Activated naive CD8-positive, alpha-beta T cell treated with anti-CD3 and anti-CD28 coated beads, Interleukin-2, amount 50 U/mL, for 24 hours (primary cell): ENCODE data around the gene SLC39A3.

Experiments
- ATAC-seq: fragments of 150-1000 bp; cut with Tn5 transposase; one replicate; pipeline ENCODE4 v1.10.0; 2021
- DNase-seq: peaks from one replicate; pipeline ENCODE4 v3.0.0; 2021
- H3K27ac Mint-ChIP-seq: one replicate; pipeline ENCODE4 v1.8.0; 2021; ENCODE audit warnings: mild to moderate bottlenecking, mixed read lengths
- H3K27me3 Mint-ChIP-seq: one replicate; pipeline ENCODE4 v1.8.0; 2021; ENCODE audit warnings: mixed read lengths
- H3K36me3 Mint-ChIP-seq: one replicate; pipeline ENCODE4 v1.8.0; 2021; ENCODE audit warnings: low read depth, mixed read lengths
- H3K4me1 Mint-ChIP-seq: one replicate; pipeline ENCODE4 v1.8.0; 2021; ENCODE audit warnings: mixed read lengths
- H3K4me3 Mint-ChIP-seq: one replicate; pipeline ENCODE4 v1.8.0; 2021; ENCODE audit warnings: mild to moderate bottlenecking, moderate library complexity, mixed read lengths
- H3K9me3 Mint-ChIP-seq: one replicate; pipeline ENCODE4 v1.8.0; 2021; ENCODE audit warnings: mixed read lengths

SLC39A3 gene

DNA sequence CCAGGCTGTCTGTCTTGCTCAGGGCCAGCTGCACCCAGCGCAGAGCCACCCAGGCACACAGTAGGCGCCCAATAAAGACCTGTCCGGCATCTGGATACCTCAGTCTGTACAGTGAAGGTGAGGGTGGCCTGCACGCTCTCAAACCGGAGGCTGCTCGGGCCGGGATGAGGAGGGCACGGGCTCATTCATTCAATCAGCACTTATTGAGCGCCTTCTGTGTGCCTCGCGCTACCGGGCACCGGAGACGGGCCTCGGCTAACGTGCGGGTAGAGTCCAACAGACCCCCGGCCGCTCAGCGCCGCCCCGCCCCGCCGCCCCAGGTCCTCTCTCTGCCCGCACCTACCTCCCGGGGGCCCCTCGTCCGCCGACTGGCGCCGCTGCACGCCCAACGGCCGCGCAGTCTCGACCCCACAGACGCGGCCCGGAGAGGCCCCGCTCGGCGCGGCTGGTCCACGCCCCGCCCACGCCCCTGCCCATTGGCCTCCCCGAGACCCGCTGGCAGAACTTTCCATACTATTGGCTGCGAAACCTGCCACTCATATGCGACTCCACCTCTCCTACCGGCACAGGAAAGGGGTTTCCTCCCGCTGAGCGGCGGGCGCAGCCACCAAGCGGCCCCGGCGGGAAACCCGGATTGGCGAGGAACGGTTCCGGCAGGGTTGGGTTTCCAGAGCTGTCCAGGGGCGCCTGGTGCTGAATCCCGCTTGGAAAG is at the start of gene SLC39A3:
TSS of gene SLC39A3 (minus strand) at position 416 of the 712 bp plus-strand sequence. CDS start 2,760 bp downstream, outside the sequence.
- DNase-seq, result peak; percentile 99
- ATAC-seq, result peak; percentile 97
- H3K36me3 Mint-ChIP-seq, result peaks cover 27% of the 10 kb centered on the region
- H3K4me1 Mint-ChIP-seq, result peaks cover 13% of the 10 kb centered on the region
- no peaks in the 10 kb centered on the region for H3K9me3 Mint-ChIP-seq
- H3K27ac Mint-ChIP-seq, result peak within 1 kb of the TSS; percentile 84
- H3K4me3 Mint-ChIP-seq, result peak within 1 kb of the TSS; percentile 92
- H3K27me3 Mint-ChIP-seq, result peaks cover 3% of the 10 kb centered on the region

DNA sequence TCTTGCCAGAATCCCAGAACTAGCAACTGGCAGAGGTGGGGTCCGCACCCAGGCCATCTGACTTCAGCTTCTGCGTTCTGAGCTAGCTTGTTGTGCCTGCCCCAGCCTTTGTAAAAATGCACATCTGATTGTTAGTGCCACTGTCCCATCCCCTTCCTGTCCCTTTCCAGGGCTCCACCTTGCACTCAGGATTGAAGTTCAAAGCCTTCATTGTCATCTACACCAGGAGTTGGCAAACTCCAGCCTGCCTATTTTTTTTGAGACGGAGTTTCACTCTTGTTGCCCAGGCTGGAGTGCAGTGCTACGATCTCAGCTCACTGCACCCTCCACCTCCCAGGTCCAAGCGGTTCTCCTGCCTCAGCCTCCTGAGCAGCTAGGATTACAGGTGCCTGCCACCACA is 48.4 kb upstream of the SLC39A3 start:
- H3K9me3 Mint-ChIP-seq, result no peaks in the 10 kb centered on the region
- H3K4me3 Mint-ChIP-seq, result peak overlapping the region; percentile 29
- no peaks in the 10 kb centered on the region for H3K27me3 Mint-ChIP-seq
- H3K4me1 Mint-ChIP-seq, result peaks cover 53% of the 10 kb centered on the region
- DNase-seq, result no peak
- H3K36me3 Mint-ChIP-seq, result peaks cover 30% of the 10 kb centered on the region
- ATAC-seq, result no peak
- H3K27ac Mint-ChIP-seq, result no peak overlapping the region

GRCh38 chr19:2787115-2787514 is 47.3 kb upstream of the SLC39A3 start:
- DNase-seq, result no peak
- no peaks in the 10 kb centered on the region for H3K9me3 Mint-ChIP-seq
- no peaks in the 10 kb centered on the region for H3K27me3 Mint-ChIP-seq
- H3K36me3 Mint-ChIP-seq, result peaks cover 23% of the 10 kb centered on the region
- no peak overlapping the region for H3K27ac Mint-ChIP-seq
- no peak for ATAC-seq
- peak overlapping the region; percentile 94 for H3K4me3 Mint-ChIP-seq
- H3K4me1 Mint-ChIP-seq, result peaks cover 58% of the 10 kb centered on the region

DNA sequence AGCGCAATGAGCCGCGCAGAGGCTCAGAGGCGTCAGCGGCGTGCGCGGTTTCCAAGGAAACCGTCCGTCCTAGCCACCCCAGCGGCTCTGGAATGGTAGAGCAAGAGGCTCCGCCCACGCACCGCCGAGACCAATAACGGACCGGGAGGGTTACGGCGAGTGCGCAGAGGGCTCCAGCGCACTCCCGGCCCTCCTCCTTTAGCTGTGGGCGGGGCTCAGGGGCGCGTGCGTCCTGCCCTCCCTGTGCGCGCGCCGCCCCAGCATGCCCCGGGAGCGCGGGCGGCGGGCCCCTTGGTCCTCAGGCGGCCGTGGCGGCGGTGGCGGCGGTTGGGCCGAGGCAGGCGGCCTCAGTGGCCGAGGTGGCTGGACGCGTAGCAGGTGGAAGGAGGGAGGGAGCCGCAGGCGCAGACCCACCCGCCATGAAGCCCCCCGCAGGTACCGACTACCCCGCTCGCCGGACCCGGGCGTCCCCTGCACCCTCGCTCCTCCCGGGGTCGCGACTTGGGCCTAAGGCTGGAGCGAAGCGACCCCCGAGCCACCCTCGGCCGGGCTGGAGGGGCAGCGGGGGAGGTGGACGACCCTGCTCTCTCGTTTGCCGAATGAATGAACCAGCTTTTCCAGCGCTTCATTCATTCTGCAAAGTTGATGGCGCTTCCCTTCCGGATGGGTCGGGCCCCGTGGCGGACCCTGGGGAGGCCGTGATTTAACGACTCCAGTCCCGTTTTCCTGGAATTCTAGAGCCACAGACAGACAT is 45.6 kb upstream of the SLC39A3 start, which contains the start of gene THOP1:
TSS of gene THOP1 (plus strand) at position 260 of the 754 bp plus-strand sequence. CDS start at position 420, 160 bp downstream.
- peak within 1 kb of the TSS; percentile 77 for H3K27ac Mint-ChIP-seq
- ATAC-seq (peak; percentile 83), DNase-seq (peak; percentile 99)
- H3K27me3 Mint-ChIP-seq, result no peaks in the 10 kb centered on the region
- H3K4me1 Mint-ChIP-seq, result peaks cover 73% of the 10 kb centered on the region
- no peaks in the 10 kb centered on the region for H3K9me3 Mint-ChIP-seq
- peaks cover 23% of the 10 kb centered on the region for H3K36me3 Mint-ChIP-seq
- H3K4me3 Mint-ChIP-seq, result peak within 1 kb of the TSS; percentile 94

- no peaks in the 10 kb centered on the region for H3K9me3 Mint-ChIP-seq
- ATAC-seq, result no peak
- H3K27me3 Mint-ChIP-seq, result no peaks in the 10 kb centered on the region
- H3K4me3 Mint-ChIP-seq, result peak overlapping the region; percentile 93
- H3K4me1 Mint-ChIP-seq, result peaks cover 65% of the 10 kb centered on the region
- peak overlapping the region; percentile 94 for H3K27ac Mint-ChIP-seq
- no peak for DNase-seq
- peaks cover 21% of the 10 kb centered on the region for H3K36me3 Mint-ChIP-seq
Observed at GRCh38 chr19:2783781-2784145, 43.9 kb upstream of the SLC39A3 start.

GRCh38 chr19:2782936-2783780 is 43.3 kb upstream of the SLC39A3 start, which contains the start of gene SGTA:
Gene SGTA, minus strand, starts transcription at chr19:2783273. Its CDS starts 14,205 bp downstream, at chr19:2769068.
- H3K4me3 Mint-ChIP-seq, result peak within 1 kb of the TSS; percentile 93
- DNase-seq (peak; percentile 97), ATAC-seq (peak; percentile 84)
- H3K27me3 Mint-ChIP-seq, result no peaks in the 10 kb centered on the region
- H3K9me3 Mint-ChIP-seq, result no peaks in the 10 kb centered on the region
- H3K36me3 Mint-ChIP-seq, result peaks cover 20% of the 10 kb centered on the region
- peak within 1 kb of the TSS; percentile 94 for H3K27ac Mint-ChIP-seq
- H3K4me1 Mint-ChIP-seq, result peaks cover 63% of the 10 kb centered on the region

GRCh38 chr19:2782329-2782935 is 42.6 kb upstream of the SLC39A3 start:
- ATAC-seq (no peak), DNase-seq (peak; percentile 21)
- H3K9me3 Mint-ChIP-seq, result no peaks in the 10 kb centered on the region
- H3K27ac Mint-ChIP-seq, result peak overlapping the region; percentile 88
- H3K4me3 Mint-ChIP-seq, result peak overlapping the region; percentile 93
- no peaks in the 10 kb centered on the region for H3K27me3 Mint-ChIP-seq
- peaks cover 59% of the 10 kb centered on the region for H3K4me1 Mint-ChIP-seq
- H3K36me3 Mint-ChIP-seq, result peaks cover 15% of the 10 kb centered on the region

- H3K4me3 Mint-ChIP-seq, result peak overlapping the region; percentile 93
- peaks cover 60% of the 10 kb centered on the region for H3K4me1 Mint-ChIP-seq
- ATAC-seq (no peak), DNase-seq (no peak)
- H3K9me3 Mint-ChIP-seq, result no peaks in the 10 kb centered on the region
- H3K27me3 Mint-ChIP-seq, result no peaks in the 10 kb centered on the region
- peak overlapping the region; percentile 10 for H3K27ac Mint-ChIP-seq
- H3K36me3 Mint-ChIP-seq, result peaks cover 20% of the 10 kb centered on the region
Observed at GRCh38 chr19:2780284-2780683, 40.5 kb upstream of the SLC39A3 start.

- Mint-ChIP-seq H3K27me3 (no peaks in the 10 kb centered on the region), H3K9me3 (no peaks in the 10 kb centered on the region), H3K4me3 (no peak overlapping the region), H3K4me1 (peaks cover 60% of the 10 kb centered on the region), H3K27ac (no peak overlapping the region), H3K36me3 (peaks cover 25% of the 10 kb centered on the region)
- DNase-seq (no peak), ATAC-seq (no peak)
Observed at GRCh38 chr19:2779121-2779740, 39.4 kb upstream of the SLC39A3 start.

GRCh38 chr19:2777952-2778683 is 38.3 kb upstream of the SLC39A3 start:
- Mint-ChIP-seq H3K9me3 (no peaks in the 10 kb centered on the region), H3K4me1 (peaks cover 54% of the 10 kb centered on the region), H3K4me3 (no peak overlapping the region), H3K27ac (no peak overlapping the region), H3K36me3 (peaks cover 25% of the 10 kb centered on the region), H3K27me3 (no peaks in the 10 kb centered on the region)
- no peak for DNase-seq
- no peak for ATAC-seq

GRCh38 chr19:2775556-2776430 is 36.0 kb upstream of the SLC39A3 start:
- Mint-ChIP-seq H3K36me3 (peaks cover 24% of the 10 kb centered on the region), H3K4me1 (peaks cover 42% of the 10 kb centered on the region), H3K4me3 (peak overlapping the region; percentile 70), H3K27ac (peak overlapping the region; percentile 83), H3K27me3 (no peaks in the 10 kb centered on the region), H3K9me3 (no peaks in the 10 kb centered on the region)
- peak; percentile 83 for DNase-seq
- peak; percentile 83 for ATAC-seq

- H3K36me3 Mint-ChIP-seq, result peaks cover 19% of the 10 kb centered on the region
- peaks cover 37% of the 10 kb centered on the region for H3K4me1 Mint-ChIP-seq
- DNase-seq (no peak), ATAC-seq (no peak)
- no peaks in the 10 kb centered on the region for H3K27me3 Mint-ChIP-seq
- H3K9me3 Mint-ChIP-seq, result no peaks in the 10 kb centered on the region
- peak overlapping the region; percentile 83 for H3K27ac Mint-ChIP-seq
- H3K4me3 Mint-ChIP-seq, result peak overlapping the region; percentile 70
Observed at GRCh38 chr19:2774953-2775555, 35.2 kb upstream of the SLC39A3 start.
